Activated CD4-positive, alpha-beta T cell treated with anti-CD3 and anti-CD28 coated beads, Interleukin-2, amount 10 ng/mL, durations not matched to agents 24 days and 14 days (primary cell): ENCODE results near the gene G3BP1. TPM values are rescaled to one million over a fixed set of nuclear protein-coding genes. Genes with fewer than 3 reads are reported as not detected.

ENCODE experiments used
- DNase-seq: peaks from one replicate; pipeline ENCODE4 v3.0.0; 2022
- H3K27ac Mint-ChIP-seq: one replicate; pipeline ENCODE4 v1.8.0; 2022; ENCODE audit warnings: mild to moderate bottlenecking, mixed read lengths
- H3K27me3 Mint-ChIP-seq: one replicate; pipeline ENCODE4 v1.8.0; 2022; ENCODE audit warnings: mixed read lengths
- H3K36me3 Mint-ChIP-seq: one replicate; pipeline ENCODE4 v1.8.0; 2022; ENCODE audit warnings: low read depth, mild to moderate bottlenecking, mixed read lengths
- H3K4me1 Mint-ChIP-seq: one replicate; pipeline ENCODE4 v1.8.0; 2021; ENCODE audit warnings: mixed read lengths
- H3K4me3 Mint-ChIP-seq: one replicate; pipeline ENCODE4 v1.8.0; 2022; ENCODE audit warnings: mild to moderate bottlenecking, moderate library complexity, mixed read lengths
- H3K9me3 Mint-ChIP-seq: one replicate; pipeline ENCODE4 v1.8.0; 2021; ENCODE audit warnings: mixed read lengths
- intact Hi-C: fragments of 100-400 bp; cut with micrococcal nuclease; formaldehyde crosslinking; loops from one replicate; pipeline ENCODE4 v1.15.1; 2023
- total RNA-seq: library from RNA; stranded (reverse); gene quantifications from 2 replicates; pipeline ENCODE4 v1.2.3, GENCODE V29; 2022

The G3BP1 gene
- total RNA-seq, 1 donor from 2014 or later, result 362 TPM

- H3K36me3 Mint-ChIP-seq, result peaks cover 72% of the 10 kb centered on the region
- H3K27ac Mint-ChIP-seq, result no peak overlapping the region
- H3K4me3 Mint-ChIP-seq, result no peak overlapping the region
- H3K4me1 Mint-ChIP-seq, result peaks cover 27% of the 10 kb centered on the region
- no peak for DNase-seq
- H3K27me3 Mint-ChIP-seq, result no peaks in the 10 kb centered on the region
- intact Hi-C loops, result no loop called here
- H3K9me3 Mint-ChIP-seq, result no peaks in the 10 kb centered on the region
These were observed 21.6 kb downstream of the G3BP1 start for GRCh38 chr5:151793358-151793757.

GRCh38 chr5:151795426-151795825, 23.7 kb downstream of the G3BP1 start:
- H3K36me3 Mint-ChIP-seq, result peaks cover 74% of the 10 kb centered on the region
- H3K4me3 Mint-ChIP-seq, result no peak overlapping the region
- peaks cover 27% of the 10 kb centered on the region for H3K4me1 Mint-ChIP-seq
- H3K27me3 Mint-ChIP-seq, result no peaks in the 10 kb centered on the region
- no peak overlapping the region for H3K27ac Mint-ChIP-seq
- intact Hi-C loops, result no loop called here
- no peaks in the 10 kb centered on the region for H3K9me3 Mint-ChIP-seq
- DNase-seq, result no peak

DNA sequence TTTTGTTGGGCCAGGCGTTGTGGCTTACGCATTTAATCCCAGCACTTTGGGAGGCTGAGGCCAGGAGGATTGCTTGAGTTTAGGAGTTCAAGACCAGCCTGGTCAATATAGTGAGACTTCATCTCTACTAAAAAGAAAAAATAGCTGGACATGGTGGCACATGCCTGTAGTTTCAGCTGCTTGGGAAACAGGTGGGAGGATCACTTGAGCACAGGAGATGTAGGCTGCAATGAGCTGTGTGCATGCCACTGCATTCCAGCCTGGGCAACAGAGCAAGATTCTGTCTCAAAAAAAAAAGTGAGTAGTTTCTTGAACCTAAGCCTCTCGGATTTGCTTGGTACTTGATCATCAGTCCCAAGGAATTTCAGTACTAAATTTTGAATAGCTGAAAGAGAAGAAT, 26.9 kb downstream of the G3BP1 start:
- no peaks in the 10 kb centered on the region for H3K27me3 Mint-ChIP-seq
- H3K9me3 Mint-ChIP-seq, result no peaks in the 10 kb centered on the region
- peaks cover 68% of the 10 kb centered on the region for H3K36me3 Mint-ChIP-seq
- DNase-seq, result no peak
- peaks cover 31% of the 10 kb centered on the region for H3K4me1 Mint-ChIP-seq
- no peak overlapping the region for H3K27ac Mint-ChIP-seq
- intact Hi-C loops, result no loop called here
- no peak overlapping the region for H3K4me3 Mint-ChIP-seq

DNA sequence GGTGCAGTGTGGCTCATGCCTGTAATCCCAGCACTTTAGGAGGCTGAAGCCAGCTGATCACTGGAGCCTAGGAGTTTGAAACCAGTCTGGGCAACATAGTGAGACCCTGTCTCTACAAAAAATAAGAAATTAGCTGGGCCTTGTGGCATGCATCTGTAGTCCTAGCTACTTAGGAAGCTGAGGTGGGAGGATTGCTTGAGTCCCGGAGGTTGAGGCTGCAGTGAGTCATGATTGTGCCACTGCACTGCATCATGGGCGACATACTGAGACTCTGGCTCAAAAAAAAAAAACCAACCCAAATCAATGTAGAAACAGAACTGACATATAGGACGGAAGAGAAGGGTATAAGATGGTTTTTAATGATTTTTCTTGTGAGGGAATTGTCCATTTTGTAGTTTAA, 27.7 kb downstream of the G3BP1 start:
- no peak overlapping the region for H3K4me3 Mint-ChIP-seq
- peak overlapping the region; percentile 49 for H3K27ac Mint-ChIP-seq
- H3K27me3 Mint-ChIP-seq, result no peaks in the 10 kb centered on the region
- H3K4me1 Mint-ChIP-seq, result peaks cover 26% of the 10 kb centered on the region
- no peak for DNase-seq
- intact Hi-C loops, result no loop called here
- H3K36me3 Mint-ChIP-seq, result peaks cover 69% of the 10 kb centered on the region
- H3K9me3 Mint-ChIP-seq, result no peaks in the 10 kb centered on the region

DNA sequence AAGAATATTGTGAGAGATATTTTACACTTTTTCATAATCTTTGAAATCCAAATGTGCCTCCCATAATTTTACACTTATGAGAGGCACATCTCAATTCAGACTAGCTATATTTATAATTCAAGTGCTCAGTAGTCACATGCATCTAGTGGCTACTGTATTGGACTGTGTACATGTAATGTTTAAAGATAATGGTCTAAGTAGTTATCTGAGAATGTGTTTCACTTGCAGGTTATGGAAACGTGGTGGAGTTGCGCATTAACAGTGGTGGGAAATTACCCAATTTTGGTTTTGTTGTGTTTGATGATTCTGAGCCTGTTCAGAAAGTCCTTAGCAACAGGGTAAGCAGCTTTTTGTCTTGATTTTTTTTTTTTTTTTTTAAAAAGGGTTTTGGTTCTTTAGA, 28.8 kb downstream of the G3BP1 start:
- H3K36me3 Mint-ChIP-seq, result peaks cover 72% of the 10 kb centered on the region
- H3K9me3 Mint-ChIP-seq, result no peaks in the 10 kb centered on the region
- no peak overlapping the region for H3K4me3 Mint-ChIP-seq
- no peak for DNase-seq
- no peaks in the 10 kb centered on the region for H3K27me3 Mint-ChIP-seq
- H3K4me1 Mint-ChIP-seq, result peaks cover 28% of the 10 kb centered on the region
- intact Hi-C loops, result no loop called here
- H3K27ac Mint-ChIP-seq, result no peak overlapping the region

DNA sequence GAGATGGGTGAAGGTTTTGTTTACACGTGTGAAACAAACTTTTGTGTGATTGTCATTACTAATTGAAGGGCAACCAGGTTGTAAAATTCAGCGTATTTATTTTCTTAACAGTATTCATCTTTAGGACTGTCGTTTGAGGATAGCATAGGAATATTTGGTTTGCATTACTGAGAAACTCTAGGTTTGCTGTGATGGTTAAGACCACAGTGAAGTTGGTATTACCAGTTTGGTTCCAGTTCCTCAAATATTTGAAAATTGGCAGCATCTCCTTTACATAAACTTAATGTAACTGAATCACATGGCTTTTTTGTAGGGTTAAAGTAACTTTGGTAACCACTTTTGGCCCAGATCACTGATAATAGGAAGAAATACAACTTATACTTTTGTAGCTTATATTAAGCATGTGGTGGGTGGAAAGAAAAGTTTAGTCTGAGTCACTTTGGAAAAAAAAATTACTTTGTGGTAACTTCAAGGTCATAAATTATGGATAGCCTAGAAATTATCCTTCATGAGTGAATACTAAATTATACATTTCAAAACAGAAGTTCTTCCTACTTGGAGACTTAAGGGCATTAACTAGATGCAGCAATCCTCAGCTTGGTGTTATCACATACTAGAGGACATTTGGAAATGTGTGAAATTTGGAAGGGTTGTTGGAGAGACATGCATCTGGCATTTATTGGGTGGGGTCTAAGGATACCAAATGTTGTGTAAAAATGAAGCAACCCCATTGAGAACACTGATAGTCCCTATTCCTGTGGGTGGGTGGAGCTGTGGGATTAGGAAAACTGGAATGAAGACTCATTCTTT, 33.9 kb downstream of the G3BP1 start:
- H3K27me3 Mint-ChIP-seq, result no peaks in the 10 kb centered on the region
- peaks cover 24% of the 10 kb centered on the region for H3K4me1 Mint-ChIP-seq
- no peak overlapping the region for H3K4me3 Mint-ChIP-seq
- intact Hi-C loops, result no loop called here
- peaks cover 80% of the 10 kb centered on the region for H3K36me3 Mint-ChIP-seq
- DNase-seq, result no peak
- H3K9me3 Mint-ChIP-seq, result no peaks in the 10 kb centered on the region
- peak overlapping the region; percentile 58 for H3K27ac Mint-ChIP-seq

GRCh38 chr5:151808451-151809169, 36.9 kb downstream of the G3BP1 start:
- intact Hi-C loops, result no loop called here
- no peak for DNase-seq
- Mint-ChIP-seq H3K27ac (no peak overlapping the region), H3K27me3 (no peaks in the 10 kb centered on the region), H3K4me3 (no peak overlapping the region), H3K36me3 (peaks cover 85% of the 10 kb centered on the region), H3K4me1 (peaks cover 23% of the 10 kb centered on the region), H3K9me3 (peaks cover 5% of the 10 kb centered on the region)

DNA sequence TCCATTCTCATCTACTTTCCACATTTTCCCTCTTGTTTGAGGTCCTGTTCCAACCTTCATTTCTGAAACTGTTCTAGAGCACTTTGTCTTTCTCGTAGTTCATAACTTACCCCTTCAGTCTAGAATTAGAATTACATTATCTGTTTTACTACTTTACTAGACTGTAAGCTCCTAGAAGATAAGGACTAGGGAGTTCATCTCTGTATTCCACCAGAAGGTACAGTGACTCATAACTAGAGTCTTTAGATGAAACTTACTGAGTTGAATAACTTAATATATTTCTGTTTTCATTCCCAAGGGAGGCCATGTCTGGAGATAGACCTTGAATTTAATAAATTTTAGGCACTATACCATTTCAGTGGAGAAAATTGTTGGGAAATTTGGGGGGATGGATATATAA, 38.7 kb downstream of the G3BP1 start:
- Mint-ChIP-seq H3K36me3 (peaks cover 82% of the 10 kb centered on the region), H3K4me1 (peaks cover 20% of the 10 kb centered on the region), H3K4me3 (no peak overlapping the region), H3K9me3 (peaks cover 5% of the 10 kb centered on the region), H3K27me3 (no peaks in the 10 kb centered on the region), H3K27ac (no peak overlapping the region)
- DNase-seq, result no peak
- intact Hi-C loops, result no loop called here

- Mint-ChIP-seq H3K4me1 (peaks cover 15% of the 10 kb centered on the region), H3K9me3 (peaks cover 5% of the 10 kb centered on the region), H3K27me3 (no peaks in the 10 kb centered on the region), H3K27ac (no peak overlapping the region), H3K36me3 (peaks cover 79% of the 10 kb centered on the region), H3K4me3 (no peak overlapping the region)
- intact Hi-C loops, result no loop called here
- DNase-seq, result no peak
These were observed 39.1 kb downstream of the G3BP1 start for GRCh38 chr5:151810897-151811296.

DNA sequence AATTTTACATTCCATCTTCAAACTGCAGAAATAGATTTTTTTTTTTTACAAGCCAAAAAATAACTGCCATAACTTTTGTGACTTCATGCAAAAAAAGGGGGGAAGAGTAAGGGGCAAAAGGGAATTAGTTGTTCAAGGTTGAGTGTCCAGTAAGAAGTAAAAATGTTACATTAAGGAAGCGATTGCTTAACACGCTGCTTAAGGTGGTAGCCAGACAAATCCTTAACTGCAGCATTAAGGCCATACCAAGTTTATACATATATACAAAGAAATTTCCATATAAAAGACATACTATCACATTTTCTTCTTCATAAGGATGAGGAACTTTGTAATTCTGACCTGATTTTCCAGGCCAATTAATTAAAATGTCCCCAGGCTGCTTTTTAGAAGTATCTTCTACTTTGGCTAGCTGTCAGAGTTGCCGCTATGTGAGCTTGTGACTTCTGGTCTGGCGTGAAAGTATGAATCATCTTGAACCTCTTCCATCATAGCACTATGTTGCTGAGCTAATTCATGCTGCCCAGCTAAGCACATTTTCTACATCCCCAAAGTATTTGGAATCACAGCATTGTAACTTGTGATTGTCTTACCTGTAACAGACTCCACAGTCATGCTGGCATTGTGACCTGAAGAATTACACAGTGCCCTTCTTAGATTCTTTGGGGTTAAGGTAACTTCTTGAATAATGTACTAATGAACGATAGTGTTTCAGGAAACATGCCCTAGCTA, 40.0 kb downstream of the G3BP1 start:
- Mint-ChIP-seq H3K27ac (no peak overlapping the region), H3K9me3 (peaks cover 5% of the 10 kb centered on the region), H3K36me3 (peaks cover 74% of the 10 kb centered on the region), H3K27me3 (no peaks in the 10 kb centered on the region), H3K4me3 (no peak overlapping the region), H3K4me1 (peaks cover 12% of the 10 kb centered on the region)
- no peak for DNase-seq
- intact Hi-C loops, result no loop called here

- H3K9me3 Mint-ChIP-seq, result peaks cover 5% of the 10 kb centered on the region
- H3K36me3 Mint-ChIP-seq, result peaks cover 70% of the 10 kb centered on the region
- H3K27ac Mint-ChIP-seq, result no peak overlapping the region
- no peak overlapping the region for H3K4me3 Mint-ChIP-seq
- intact Hi-C loops, result no loop called here
- H3K4me1 Mint-ChIP-seq, result peaks cover 12% of the 10 kb centered on the region
- H3K27me3 Mint-ChIP-seq, result no peaks in the 10 kb centered on the region
- no peak for DNase-seq
These were observed 41.1 kb downstream of the G3BP1 start for GRCh38 chr5:151812757-151813309.

DNA sequence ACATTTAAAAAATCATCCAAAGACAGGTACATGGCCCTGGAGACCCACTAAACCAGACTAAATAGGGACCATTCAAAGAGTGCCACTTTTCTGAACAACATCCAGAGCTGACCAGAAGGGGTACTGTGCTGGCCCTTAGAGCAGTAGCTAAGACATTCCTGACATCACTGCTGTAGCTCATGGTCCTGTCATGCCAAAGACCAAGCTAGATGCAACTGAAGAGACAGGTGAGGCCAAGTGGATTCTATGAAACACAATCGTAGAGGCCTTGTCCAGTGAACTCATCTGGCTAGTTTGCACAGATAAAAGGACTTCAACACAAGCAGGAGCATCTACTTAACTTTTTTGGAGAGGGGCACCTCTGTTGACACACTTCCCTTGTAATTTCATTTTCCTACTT, 43.3 kb downstream of the G3BP1 start:
- intact Hi-C loops, result no loop called here
- Mint-ChIP-seq H3K4me3 (no peak overlapping the region), H3K4me1 (peaks cover 8% of the 10 kb centered on the region), H3K36me3 (peaks cover 49% of the 10 kb centered on the region), H3K9me3 (peaks cover 5% of the 10 kb centered on the region), H3K27me3 (no peaks in the 10 kb centered on the region), H3K27ac (no peak overlapping the region)
- no peak for DNase-seq

- intact Hi-C loops, result loop anchor here (10.0 kb wide), 1 partner anchor 685 kb away; no protein-coding TSS in a partner anchor
- no peaks in the 10 kb centered on the region for H3K27me3 Mint-ChIP-seq
- H3K4me1 Mint-ChIP-seq, result no peaks in the 10 kb centered on the region
- no peak for DNase-seq
- no peak overlapping the region for H3K4me3 Mint-ChIP-seq
- H3K27ac Mint-ChIP-seq, result no peak overlapping the region
- no peaks in the 10 kb centered on the region for H3K9me3 Mint-ChIP-seq
- peaks cover 11% of the 10 kb centered on the region for H3K36me3 Mint-ChIP-seq
These were observed 48.1 kb downstream of the G3BP1 start for GRCh38 chr5:151819830-151820229.

DNA sequence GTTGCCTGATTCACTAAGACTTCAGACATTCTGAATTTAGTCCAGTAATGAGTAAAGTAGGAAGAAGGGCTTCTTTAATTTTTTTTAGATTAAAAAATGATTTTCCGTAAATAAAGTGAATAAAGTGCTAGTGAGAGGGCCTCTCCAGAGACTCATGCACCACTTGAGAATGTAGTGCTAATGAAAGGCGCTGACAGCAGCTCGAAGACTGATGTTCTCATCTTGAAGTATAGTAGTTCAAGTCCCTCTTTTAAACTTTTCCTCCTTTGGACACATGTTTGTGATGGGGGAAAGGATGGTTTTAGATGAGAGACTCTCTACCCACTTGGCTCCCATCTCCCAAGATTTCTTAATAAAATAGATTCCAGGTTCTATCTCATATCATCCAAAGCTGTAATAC, 48.5 kb downstream of the G3BP1 start:
- H3K36me3 Mint-ChIP-seq, result peaks cover 10% of the 10 kb centered on the region
- no peak overlapping the region for H3K27ac Mint-ChIP-seq
- no peak for DNase-seq
- no peaks in the 10 kb centered on the region for H3K4me1 Mint-ChIP-seq
- no peak overlapping the region for H3K4me3 Mint-ChIP-seq
- no peaks in the 10 kb centered on the region for H3K9me3 Mint-ChIP-seq
- H3K27me3 Mint-ChIP-seq, result no peaks in the 10 kb centered on the region
- intact Hi-C loops, result loop anchor here (10.0 kb wide), 1 partner anchor 685 kb away; no protein-coding TSS in a partner anchor
